CD8-positive, alpha-beta memory T cell (primary cell): ENCODE data around the gene IL21R. TPM values are rescaled to one million over a fixed set of nuclear protein-coding genes. Genes with fewer than 3 reads are reported as not detected.

Source experiments
- CTCF ChIA-PET: fragments of 350-600 bp; sonication (Branson Sonifier 250); formaldehyde crosslinking; loops from one replicate; lab custom pipeline; 2021; ENCODE audit warnings: antibody characterized with exemption; lab: Charles Lee
- POLR2A ChIA-PET: fragments of 350-600 bp; sonication (Branson Sonifier 250); formaldehyde crosslinking; loops from one replicate; lab custom pipeline; 2021; ENCODE audit warnings: antibody characterized with exemption; lab: Charles Lee
- DNase-seq, 5 donors: peaks; one replicate each; pipeline versions ENCODE4 v3.0.0 to v3.0.0-alpha.2; 2020 to 2022; ENCODE audit warnings: mixed read lengths in 1 of 5
- H3K27ac ChIP-seq: one replicate; pipeline ENCODE4 v1.7.0; 2013; ENCODE audit warnings: low read depth, mild to moderate bottlenecking, low read length, moderate library complexity
- H3K27me3 ChIP-seq: 2 replicates; pipeline ENCODE4 v1.7.0; 2013; ENCODE audit warnings: low read length, mild to moderate bottlenecking; ENCODE audit not compliant: insufficient read depth, poor library complexity, severe bottlenecking
- H3K36me3 ChIP-seq: 2 replicates; pipeline ENCODE4 v1.7.0; 2013; ENCODE audit warnings: mild to moderate bottlenecking, low read length, moderate library complexity; ENCODE audit not compliant: insufficient read depth
- H3K4me1 ChIP-seq: 2 replicates; pipeline ENCODE4 v1.7.0; 2013; ENCODE audit warnings: mild to moderate bottlenecking, low read length, moderate library complexity; ENCODE audit not compliant: insufficient read depth
- H3K4me3 ChIP-seq: 2 replicates; pipeline ENCODE4 v1.7.0; 2013; ENCODE audit warnings: mild to moderate bottlenecking, low read length
- H3K9me3 ChIP-seq: 2 replicates; pipeline ENCODE4 v1.7.0; 2013; ENCODE audit warnings: mild to moderate bottlenecking, low read length
- H3K27ac Mint-ChIP-seq, 8 donors: one replicate each; pipeline ENCODE4 v1.8.0; 2020 to 2021; ENCODE audit warnings: mixed read lengths in 8 of 8, mild to moderate bottlenecking in 6 of 8, inconsistent platforms in 3 of 8, moderate library complexity in 3 of 8
- H3K27me3 Mint-ChIP-seq, 2 donors: one replicate each; pipeline ENCODE4 v1.8.0; 2020 to 2021; ENCODE audit warnings: mixed read lengths in 2 of 2, mild to moderate bottlenecking in 1 of 2, moderate library complexity in 1 of 2
- H3K36me3 Mint-ChIP-seq, 3 donors: one replicate each; pipeline ENCODE4 v1.8.0; 2020 to 2021; ENCODE audit warnings: mixed read lengths in 3 of 3, inconsistent platforms in 1 of 3, mild to moderate bottlenecking in 1 of 3
- H3K4me1 Mint-ChIP-seq, 3 donors: one replicate each; pipeline ENCODE4 v1.8.0; 2020 to 2021; ENCODE audit warnings: mixed read lengths in 3 of 3, inconsistent platforms in 1 of 3, mild to moderate bottlenecking in 1 of 3
- H3K4me3 Mint-ChIP-seq, 7 donors: one replicate each; pipeline ENCODE4 v1.8.0; 2020 to 2021; ENCODE audit warnings: mixed read lengths in 7 of 7, mild to moderate bottlenecking in 6 of 7, moderate library complexity in 4 of 7, inconsistent platforms in 2 of 7
- H3K9me3 Mint-ChIP-seq, 5 donors: one replicate each; pipeline ENCODE4 v1.8.0; 2020 to 2022; ENCODE audit warnings: mixed read lengths in 5 of 5, mild to moderate bottlenecking in 3 of 5, moderate library complexity in 2 of 5, inconsistent platforms in 1 of 5
- polyA plus RNA-seq: library from polyadenylated mRNA; unstranded; fragments of 300-500 nt; fragmentation: Illumina TruSeq; gene quantifications from one replicate; pipeline ENCODE4 v1.2.3, GENCODE V29; 2021
- total RNA-seq, 2 experiments: library from RNA; stranded (reverse); gene quantifications; one replicate each; pipeline ENCODE4 v1.2.3, GENCODE V29; 2021

The IL21R gene
- total and polyA plus RNA-seq, 3 experiments from 2014 or later, result 53.7 to 84.5 (median 80.5) TPM

DNA sequence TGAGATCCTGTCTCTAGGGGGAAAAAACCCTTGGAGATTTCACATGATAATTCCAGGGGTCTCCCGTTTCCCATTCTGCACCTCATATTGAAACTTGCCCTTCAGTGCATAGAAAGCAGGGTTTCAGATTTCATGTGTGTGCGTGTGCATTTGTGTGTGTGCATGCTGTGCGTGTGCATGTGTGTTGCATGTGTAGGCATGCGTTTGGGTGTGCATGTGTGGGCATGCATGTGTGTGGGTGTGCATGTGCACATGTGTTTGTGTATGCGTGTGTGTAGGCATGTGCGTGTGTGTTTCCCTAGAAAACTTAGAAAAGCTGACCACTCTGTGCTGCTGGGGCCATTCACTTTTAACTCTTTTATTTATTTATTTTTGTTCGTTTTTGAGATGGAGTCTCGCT is 40.0 kb downstream of the IL21R start:
- ChIA-PET CTCF (interaction anchor here (1.0 kb wide), 1 partner anchor 207 kb away, joined by 3 read pairs; no protein-coding TSS in a partner anchor), POLR2A (interaction anchor here (1.3 kb wide), 1 partner anchor 37 kb away, joined by 7 read pairs; no protein-coding TSS in a partner anchor)
- H3K36me3 ChIP-seq, result peaks cover 59% of the 10 kb centered on the region
- Mint-ChIP-seq H3K27ac (peak overlapping the region in 3 of 8 donors; percentile 9 to 84 (median 12)), H3K36me3 (peaks cover 21 to 94% (median 41%) of the 10 kb centered on the region in 3 donors), H3K4me1 (peaks cover 32 to 40% (median 37%) of the 10 kb centered on the region in 3 donors), H3K27me3 (peaks cover 0 to 3% of the 10 kb centered on the region in 2 donors), H3K4me3 (no peak overlapping the region), H3K9me3 (peaks cover 0 to 3% (median 0%) of the 10 kb centered on the region in 5 donors)
- no peak overlapping the region for H3K27ac ChIP-seq
- H3K27me3 ChIP-seq, result no peaks in the 10 kb centered on the region
- peaks cover 3% of the 10 kb centered on the region for H3K9me3 ChIP-seq
- no peak overlapping the region for H3K4me3 ChIP-seq
- no peak for DNase-seq
- H3K4me1 ChIP-seq, result peaks cover 25% of the 10 kb centered on the region

DNA sequence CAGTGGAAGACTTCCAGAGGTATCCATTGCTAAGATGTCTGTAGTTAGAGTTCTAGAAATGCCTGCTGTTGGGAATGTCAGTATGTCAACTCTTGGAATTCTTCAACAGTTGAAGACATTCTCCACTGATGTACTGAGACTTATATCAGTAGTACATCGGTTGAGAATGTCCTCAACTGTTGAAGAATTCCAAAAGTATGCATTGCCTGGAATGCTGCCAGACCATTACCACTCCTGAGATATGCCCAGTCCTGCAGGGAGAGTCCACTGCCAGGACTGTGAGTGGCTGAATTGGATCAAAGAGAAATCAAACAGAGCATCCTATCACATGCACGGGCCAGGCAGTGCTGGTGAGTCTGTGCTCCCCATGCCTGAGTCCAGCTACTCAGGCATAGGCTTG is 42.0 kb downstream of the IL21R start:
- H3K9me3 Mint-ChIP-seq, result peaks cover 0 to 3% (median 0%) of the 10 kb centered on the region in 5 donors

DNA sequence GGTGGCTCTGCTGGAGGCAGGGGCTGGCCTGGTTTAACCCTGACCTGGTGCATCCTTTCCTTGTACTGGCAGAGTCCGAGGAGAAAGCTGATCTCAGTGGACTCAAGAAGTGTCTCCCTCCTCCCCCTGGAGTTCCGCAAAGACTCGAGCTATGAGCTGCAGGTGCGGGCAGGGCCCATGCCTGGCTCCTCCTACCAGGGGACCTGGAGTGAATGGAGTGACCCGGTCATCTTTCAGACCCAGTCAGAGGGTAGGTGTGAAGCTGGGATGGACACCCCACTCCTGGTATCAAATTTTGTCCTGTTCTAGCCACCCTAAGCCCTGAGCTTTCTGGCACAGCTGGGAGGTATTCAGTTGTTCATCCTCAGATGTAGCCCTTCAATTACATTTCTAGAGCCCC is 42.5 kb downstream of the IL21R start:
- H3K4me3 ChIP-seq, result no peak overlapping the region
- H3K4me1 Mint-ChIP-seq, result peaks cover 52 to 57% (median 52%) of the 10 kb centered on the region in 3 donors

More for the DNA sequence above, 42.0 kb downstream of the IL21R start:
- Histone ChIP-seq H3K9me3 (peaks cover 3% of the 10 kb centered on the region), H3K4me3 (no peak overlapping the region), H3K4me1 (peaks cover 46% of the 10 kb centered on the region), H3K27me3 (no peaks in the 10 kb centered on the region), H3K27ac (no peak overlapping the region), H3K36me3 (peaks cover 55% of the 10 kb centered on the region)
- peak overlapping the region in 5 of 8 donors; percentile 29 to 100 (median 90) for H3K27ac Mint-ChIP-seq
- peaks cover 52 to 57% (median 52%) of the 10 kb centered on the region in 3 donors for H3K4me1 Mint-ChIP-seq
- peak in 1 of 5 donors; percentile 33 for DNase-seq
- peaks cover 0 to 3% of the 10 kb centered on the region in 2 donors for H3K27me3 Mint-ChIP-seq
- peaks cover 26 to 94% (median 50%) of the 10 kb centered on the region in 3 donors for H3K36me3 Mint-ChIP-seq
- H3K4me3 Mint-ChIP-seq, result no peak overlapping the region
- ChIA-PET POLR2A (no interaction called here), CTCF (interaction anchor here (0.9 to 2.1 kb wide), 5 partner anchors 10 to 264 kb away, joined by 3 to 5 read pairs (median 3); no protein-coding TSS in a partner anchor)

DNA sequence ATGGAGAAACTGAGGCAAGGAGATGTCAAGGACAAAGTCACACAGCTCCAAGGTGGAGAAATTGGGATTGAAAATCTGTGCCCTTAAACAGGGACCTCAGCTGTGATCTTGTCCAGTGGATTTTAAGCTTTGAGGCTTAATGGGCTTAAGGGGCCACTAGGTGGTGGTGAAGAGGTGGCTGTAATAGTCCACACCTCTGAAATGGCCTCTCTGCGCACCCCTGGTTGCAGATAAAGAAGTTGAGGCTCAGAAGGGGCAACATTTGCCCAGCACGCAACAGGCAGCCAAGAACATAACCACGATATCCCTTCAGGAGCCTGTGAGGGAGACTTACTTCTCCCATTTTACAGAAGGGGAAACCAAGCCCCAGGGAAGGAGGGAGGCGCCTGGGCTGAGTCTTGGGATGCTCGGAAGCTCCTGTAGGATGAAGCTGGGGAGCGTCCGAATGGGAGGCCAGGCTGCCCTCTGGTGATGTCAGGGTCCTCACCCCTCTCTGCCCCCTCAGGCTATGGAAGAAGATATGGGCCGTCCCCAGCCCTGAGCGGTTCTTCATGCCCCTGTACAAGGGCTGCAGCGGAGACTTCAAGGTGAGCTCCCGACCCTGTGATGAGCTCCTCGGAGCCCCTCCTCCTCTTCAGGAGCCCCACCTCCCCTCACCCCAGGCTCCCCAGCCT is 43.7 kb downstream of the IL21R start:
- H3K27ac ChIP-seq, result peak overlapping the region; percentile 45

More for the DNA sequence above, 42.5 kb downstream of the IL21R start:
- no peaks in the 10 kb centered on the region for H3K27me3 ChIP-seq
- H3K27ac ChIP-seq, result no peak overlapping the region
- H3K4me3 Mint-ChIP-seq, result peak overlapping the region in 2 of 7 donors; percentile 36 to 74
- DNase-seq, result peak in 1 of 5 donors; percentile 37
- H3K27me3 Mint-ChIP-seq, result peaks cover 0 to 4% of the 10 kb centered on the region in 2 donors
- ChIA-PET CTCF (interaction anchor here (0.9 to 3.0 kb wide), 6 partner anchors 11 to 265 kb away, joined by 3 to 10 read pairs (median 4); no protein-coding TSS in a partner anchor), POLR2A (interaction anchor here (0.9 kb wide), 1 partner anchor 43 kb away, joined by 3 read pairs; the partner anchor contains the start of gene IL21R)
- H3K9me3 ChIP-seq, result peaks cover 3% of the 10 kb centered on the region
- peaks cover 50% of the 10 kb centered on the region for H3K4me1 ChIP-seq
- H3K9me3 Mint-ChIP-seq, result peaks cover 0 to 3% (median 0%) of the 10 kb centered on the region in 5 donors
- H3K36me3 Mint-ChIP-seq, result peaks cover 22 to 94% (median 46%) of the 10 kb centered on the region in 3 donors
- peak overlapping the region in 7 of 8 donors; percentile 29 to 100 (median 97) for H3K27ac Mint-ChIP-seq
- peaks cover 53% of the 10 kb centered on the region for H3K36me3 ChIP-seq

DNA sequence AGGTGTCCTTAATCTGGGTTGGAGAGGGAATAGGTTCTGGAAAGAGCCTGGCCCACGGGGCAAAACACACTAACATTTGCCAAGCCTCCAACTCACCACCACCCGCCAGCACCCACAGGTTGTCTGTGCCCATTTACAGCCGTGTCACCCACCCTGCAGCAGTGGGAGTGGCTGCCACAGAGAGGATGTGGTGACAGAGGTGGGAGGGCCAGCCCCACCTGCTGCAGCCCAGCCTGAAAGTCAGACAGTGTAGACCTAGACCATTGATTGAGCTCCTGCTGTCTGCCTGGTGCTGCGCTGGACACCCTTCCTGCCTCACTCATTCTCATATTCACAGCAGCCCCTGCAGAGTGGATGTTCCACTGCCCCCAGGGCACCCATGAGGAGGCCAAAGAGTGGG is 44.7 kb downstream of the IL21R start:
- CTCF ChIA-PET, result interaction anchor here (0.7 to 4.4 kb wide), 13 partner anchors 9 to 273 kb away, joined by 3 to 21 read pairs (median 5); no protein-coding TSS in a partner anchor
- Histone ChIP-seq H3K36me3 (peaks cover 46% of the 10 kb centered on the region), H3K4me1 (peaks cover 72% of the 10 kb centered on the region), H3K27ac (peak overlapping the region; percentile 66), H3K4me3 (peak overlapping the region; percentile 0), H3K27me3 (no peaks in the 10 kb centered on the region), H3K9me3 (peaks cover 3% of the 10 kb centered on the region)
- peaks cover 70 to 74% (median 73%) of the 10 kb centered on the region in 3 donors for H3K4me1 Mint-ChIP-seq
- H3K9me3 Mint-ChIP-seq, result peaks cover 0 to 3% (median 0%) of the 10 kb centered on the region in 5 donors
- peak overlapping the region; percentile 17 to 90 (median 75) for H3K4me3 Mint-ChIP-seq
- DNase-seq, result peak; percentile 81 to 95 (median 90)
- peaks cover 0 to 9% of the 10 kb centered on the region in 2 donors for H3K27me3 Mint-ChIP-seq
- peaks cover 26 to 78% (median 40%) of the 10 kb centered on the region in 3 donors for H3K36me3 Mint-ChIP-seq
- POLR2A ChIA-PET, result interaction anchor here (0.7 to 6.0 kb wide), 9 partner anchors 16 to 248 kb away, joined by 3 to 33 read pairs (median 4); partner anchors contain the start of gene KDM8
- H3K27ac Mint-ChIP-seq, result peak overlapping the region; percentile 97 to 100 (median 100)

More for the DNA sequence above, 43.7 kb downstream of the IL21R start:
- ChIA-PET CTCF (interaction anchor here (0.9 to 4.4 kb wide), 7 partner anchors 10 to 215 kb away, joined by 3 to 21 read pairs (median 10); no protein-coding TSS in a partner anchor), POLR2A (interaction anchor here (0.5 to 6.0 kb wide), 6 partner anchors 10 to 247 kb away, joined by 3 to 33 read pairs (median 3); partner anchors contain the start of gene IL21R)
- peaks cover 0 to 3% (median 0%) of the 10 kb centered on the region in 5 donors for H3K9me3 Mint-ChIP-seq
- no peak overlapping the region for H3K4me3 ChIP-seq
- H3K36me3 ChIP-seq, result peaks cover 50% of the 10 kb centered on the region
- H3K27me3 Mint-ChIP-seq, result peaks cover 0 to 9% of the 10 kb centered on the region in 2 donors
- peaks cover 62% of the 10 kb centered on the region for H3K4me1 ChIP-seq
- peaks cover 25 to 88% (median 42%) of the 10 kb centered on the region in 3 donors for H3K36me3 Mint-ChIP-seq
- H3K9me3 ChIP-seq, result peaks cover 3% of the 10 kb centered on the region
- peaks cover 60 to 64% (median 63%) of the 10 kb centered on the region in 3 donors for H3K4me1 Mint-ChIP-seq
- H3K27me3 ChIP-seq, result no peaks in the 10 kb centered on the region
- DNase-seq, result peak in 1 of 5 donors; percentile 49
- H3K27ac Mint-ChIP-seq, result peak overlapping the region; percentile 97 to 100 (median 100)
- peak overlapping the region; percentile 35 to 90 (median 69) for H3K4me3 Mint-ChIP-seq

DNA sequence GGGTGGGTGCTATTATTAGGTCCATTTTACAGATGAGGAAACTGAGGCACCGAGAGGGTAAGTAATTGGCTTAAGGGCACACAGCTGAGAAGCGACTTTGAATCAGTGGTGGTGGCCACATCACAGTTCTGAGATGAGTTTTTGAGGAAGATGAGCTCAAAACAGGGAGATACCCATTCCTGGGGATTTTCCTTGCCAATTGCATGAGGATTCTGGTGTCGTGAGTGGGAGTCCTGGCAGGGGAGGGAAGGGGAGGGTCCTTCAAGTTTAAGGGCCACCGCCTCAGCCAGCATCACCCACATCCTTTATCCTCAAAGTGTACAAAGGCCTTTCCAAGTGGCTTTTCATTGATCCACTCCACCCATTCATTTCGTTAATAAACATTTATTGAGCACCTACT is 45.3 kb downstream of the IL21R start:
- Histone ChIP-seq H3K4me1 (peaks cover 76% of the 10 kb centered on the region), H3K27me3 (no peaks in the 10 kb centered on the region), H3K27ac (peak overlapping the region; percentile 66), H3K9me3 (peaks cover 3% of the 10 kb centered on the region), H3K4me3 (peak overlapping the region; percentile 0), H3K36me3 (peaks cover 46% of the 10 kb centered on the region)
- DNase-seq, result no peak
- H3K27me3 Mint-ChIP-seq, result peaks cover 0 to 9% of the 10 kb centered on the region in 2 donors
- ChIA-PET CTCF (interaction anchor here (0.7 to 4.4 kb wide), 12 partner anchors 9 to 273 kb away, joined by 3 to 21 read pairs (median 5); no protein-coding TSS in a partner anchor), POLR2A (interaction anchor here (0.7 to 6.0 kb wide), 8 partner anchors 16 to 244 kb away, joined by 3 to 33 read pairs (median 4); partner anchors contain the start of gene KDM8)
- H3K36me3 Mint-ChIP-seq, result peaks cover 25 to 74% (median 40%) of the 10 kb centered on the region in 3 donors
- peaks cover 76 to 80% (median 79%) of the 10 kb centered on the region in 3 donors for H3K4me1 Mint-ChIP-seq
- H3K9me3 Mint-ChIP-seq, result peaks cover 0 to 3% (median 0%) of the 10 kb centered on the region in 5 donors
- peak overlapping the region; percentile 97 to 100 (median 100) for H3K27ac Mint-ChIP-seq
- H3K4me3 Mint-ChIP-seq, result peak overlapping the region in 6 of 7 donors; percentile 67 to 90 (median 77)
